Glutamatergic neuron (in vitro differentiated cells): Measurements from ENCODE around the gene PDLIM5. TPM values are rescaled to one million over a fixed set of nuclear protein-coding genes. Genes with fewer than 3 reads are reported as not detected.

Experiments
- DNase-seq: peaks from one replicate; pipeline ENCODE4 v3.0.0; 2022
- H3K27ac Mint-ChIP-seq: one replicate; pipeline ENCODE4 v1.8.0; 2020; ENCODE audit warnings: mild to moderate bottlenecking, mixed read lengths, inconsistent platforms; ENCODE audit not compliant: unreplicated experiment
- H3K27me3 Mint-ChIP-seq: one replicate; pipeline ENCODE4 v1.8.0; 2020; ENCODE audit warnings: mild to moderate bottlenecking, moderate library complexity, mixed read lengths, inconsistent platforms; ENCODE audit not compliant: unreplicated experiment
- H3K36me3 Mint-ChIP-seq: one replicate; pipeline ENCODE4 v1.8.0; 2020; ENCODE audit warnings: mild to moderate bottlenecking, mixed read lengths, inconsistent platforms; ENCODE audit not compliant: unreplicated experiment
- H3K4me1 Mint-ChIP-seq: one replicate; pipeline ENCODE4 v1.8.0; 2020; ENCODE audit warnings: mild to moderate bottlenecking, low read depth, mixed read lengths, inconsistent platforms; ENCODE audit not compliant: unreplicated experiment
- H3K4me3 Mint-ChIP-seq: one replicate; pipeline ENCODE4 v1.8.0; 2020; ENCODE audit warnings: mild to moderate bottlenecking, mixed read lengths, inconsistent platforms; ENCODE audit not compliant: unreplicated experiment
- H3K9me3 Mint-ChIP-seq: one replicate; pipeline ENCODE4 v1.8.0; 2020; ENCODE audit warnings: mild to moderate bottlenecking, moderate library complexity, mixed read lengths, inconsistent platforms; ENCODE audit not compliant: unreplicated experiment
- CTCF ChIP-seq: fragments of 200-600 bp; sonication (generic); IDR thresholded peaks from one replicate; pipeline ENCODE4 v1.5.0; 2021; ENCODE audit not compliant: partially characterized antibody, unreplicated experiment
- total RNA-seq: library from RNA; stranded (reverse); fragmentation: NEBNext Ultra II Directional; extraction: Animal tissue kit (Norgen Biotek cat#: 25700); gene quantifications from one replicate; pipeline ENCODE4 v1.2.1, GENCODE V29; 2021; ENCODE audit not compliant: unreplicated experiment

The PDLIM5 gene
- total RNA-seq, 1 donor from 2014 or later, result 32.7 TPM

GRCh38 chr4:94488670-94489069 is 36.9 kb downstream of the PDLIM5 start:
- Mint-ChIP-seq H3K4me1 (no peaks in the 10 kb centered on the region), H3K27ac (no peak overlapping the region), H3K36me3 (no peaks in the 10 kb centered on the region), H3K4me3 (no peak overlapping the region), H3K9me3 (no peaks in the 10 kb centered on the region), H3K27me3 (no peaks in the 10 kb centered on the region)
- no peak for TF ChIP-seq CTCF
- DNase-seq, result no peak

GRCh38 chr4:94489098-94489497 is 37.4 kb downstream of the PDLIM5 start:
- H3K27me3 Mint-ChIP-seq, result no peaks in the 10 kb centered on the region
- H3K36me3 Mint-ChIP-seq, result no peaks in the 10 kb centered on the region
- H3K4me1 Mint-ChIP-seq, result no peaks in the 10 kb centered on the region
- no peak overlapping the region for H3K4me3 Mint-ChIP-seq
- H3K9me3 Mint-ChIP-seq, result no peaks in the 10 kb centered on the region
- no peak for TF ChIP-seq CTCF
- no peak overlapping the region for H3K27ac Mint-ChIP-seq
- no peak for DNase-seq

GRCh38 chr4:94490437-94490836 is 38.7 kb downstream of the PDLIM5 start:
- Mint-ChIP-seq H3K9me3 (no peaks in the 10 kb centered on the region), H3K4me3 (no peak overlapping the region), H3K27ac (no peak overlapping the region), H3K4me1 (no peaks in the 10 kb centered on the region), H3K36me3 (no peaks in the 10 kb centered on the region), H3K27me3 (no peaks in the 10 kb centered on the region)
- no peak for TF ChIP-seq CTCF
- DNase-seq, result no peak

- no peaks in the 10 kb centered on the region for H3K4me1 Mint-ChIP-seq
- H3K27me3 Mint-ChIP-seq, result no peaks in the 10 kb centered on the region
- no peak for DNase-seq
- no peaks in the 10 kb centered on the region for H3K36me3 Mint-ChIP-seq
- no peak for TF ChIP-seq CTCF
- no peak overlapping the region for H3K4me3 Mint-ChIP-seq
- H3K9me3 Mint-ChIP-seq, result no peaks in the 10 kb centered on the region
- H3K27ac Mint-ChIP-seq, result no peak overlapping the region
Observed at GRCh38 chr4:94491322-94491721, 39.6 kb downstream of the PDLIM5 start.

- DNase-seq, result no peak
- no peak for TF ChIP-seq CTCF
- no peaks in the 10 kb centered on the region for H3K9me3 Mint-ChIP-seq
- no peaks in the 10 kb centered on the region for H3K4me1 Mint-ChIP-seq
- H3K4me3 Mint-ChIP-seq, result no peak overlapping the region
- no peaks in the 10 kb centered on the region for H3K36me3 Mint-ChIP-seq
- no peak overlapping the region for H3K27ac Mint-ChIP-seq
- H3K27me3 Mint-ChIP-seq, result no peaks in the 10 kb centered on the region
Observed at GRCh38 chr4:94495408-94495807, 43.7 kb downstream of the PDLIM5 start.
